Measurements from ENCODE around the gene METTL2B.
"Not testable (repeated sequence)": the region's sequence is repeated elsewhere in the genome, so short reads cannot be mapped to it uniquely, and the experiment has no call there.

Gene METTL2B

DNA sequence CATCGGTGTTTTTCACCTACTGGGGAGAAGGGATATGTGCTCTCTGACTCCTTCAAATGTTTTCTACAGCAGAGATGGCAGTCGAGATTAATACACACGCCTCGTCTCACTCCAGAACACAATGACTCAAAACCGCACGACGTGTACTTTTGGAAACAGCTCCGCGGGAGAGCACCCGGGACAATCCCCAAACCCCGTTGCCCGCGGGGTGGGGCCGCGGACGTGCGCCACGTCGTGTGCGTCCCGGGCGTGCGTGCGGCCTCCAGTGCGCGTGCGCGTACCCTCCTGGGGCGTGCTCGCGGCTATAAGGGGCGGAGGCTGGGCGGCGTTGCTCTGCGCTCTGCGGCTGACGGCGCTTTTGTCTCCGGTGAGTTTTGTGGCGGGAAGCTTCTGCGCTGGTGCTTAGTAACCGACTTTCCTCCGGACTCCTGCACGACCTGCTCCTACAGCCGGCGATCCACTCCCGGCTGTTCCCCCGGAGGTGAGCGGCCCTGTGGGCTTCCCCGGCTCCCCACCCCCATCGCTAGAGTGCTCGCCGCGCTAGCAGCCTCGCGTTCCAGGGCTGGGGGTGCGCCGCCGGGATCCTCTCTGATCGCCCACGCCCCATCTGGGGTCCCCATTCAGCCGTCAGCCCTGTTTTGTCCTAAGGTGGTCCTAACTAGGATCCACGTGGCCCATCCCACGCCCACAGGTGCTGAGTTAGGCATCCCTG, 20.8 kb upstream of the METTL2B start, which contains the start of gene HILPDA:
TSS of gene HILPDA (plus strand) at position 336 of the 712 bp plus-strand sequence. CDS start 1,391 bp downstream, outside the sequence.
- FAIRE-seq, result no peak

DNA sequence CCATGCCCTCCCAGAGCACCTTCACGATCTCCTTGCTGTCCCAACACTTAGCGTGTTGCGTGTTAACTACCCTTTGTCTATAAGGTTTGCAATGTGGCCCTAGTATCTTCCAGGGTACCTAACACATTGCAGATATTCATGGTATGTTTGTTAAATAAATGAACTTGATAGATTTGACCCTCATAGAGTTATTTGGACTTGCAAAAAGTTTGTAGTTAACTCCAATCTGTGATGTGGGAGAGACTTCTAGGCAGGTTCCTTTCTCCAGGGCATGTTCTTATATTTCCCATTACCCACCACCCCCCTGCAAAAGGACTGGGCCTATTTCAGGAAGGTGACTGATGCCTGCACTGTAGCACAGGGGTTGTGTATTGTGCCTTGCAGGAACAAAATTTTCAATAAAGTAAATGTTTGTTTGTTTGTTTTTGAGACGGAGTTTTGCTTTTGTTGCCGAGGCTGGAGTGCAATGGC, 20.3 kb upstream of the METTL2B start:
- no peak for FAIRE-seq

DNA sequence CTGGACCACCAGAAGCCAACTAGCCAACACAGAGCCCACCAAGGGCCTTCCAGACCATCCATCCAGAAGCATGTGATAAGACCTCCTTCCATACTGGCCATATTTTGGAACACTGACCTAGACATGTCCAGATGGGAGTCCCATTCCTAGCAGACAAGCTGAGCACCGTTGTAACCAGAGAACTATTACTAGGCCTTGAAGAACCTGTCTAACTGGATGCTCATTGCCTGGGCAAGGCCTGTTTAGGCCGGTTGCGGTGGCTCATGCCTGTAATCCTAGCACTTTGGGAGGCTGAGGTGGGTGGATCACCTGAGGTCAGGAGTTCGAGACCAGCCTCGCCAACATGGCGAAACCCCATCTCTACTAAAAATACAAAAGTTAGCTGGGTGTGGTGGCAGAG, 19.2 kb upstream of the METTL2B start:
- not testable (repeated sequence) for FAIRE-seq

DNA sequence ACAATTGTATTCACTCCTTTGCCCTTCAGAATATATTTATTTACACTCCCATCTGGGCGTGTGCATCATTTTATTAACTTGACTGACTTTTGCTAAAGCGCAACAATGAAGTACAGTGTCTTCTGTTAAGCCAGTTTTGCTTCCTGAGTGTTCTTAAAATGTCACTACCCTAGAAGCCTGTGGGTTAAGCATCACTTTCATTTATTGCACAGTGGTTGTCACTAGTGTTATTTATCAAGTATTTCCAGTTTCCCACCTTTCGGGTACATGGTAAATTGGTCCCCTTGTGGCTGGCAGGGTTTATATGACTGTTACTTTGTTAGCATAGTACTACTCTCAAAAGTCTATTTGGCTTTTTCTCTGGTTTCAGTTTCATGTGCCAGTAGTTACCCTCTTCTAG, 17.6 kb upstream of the METTL2B start:
- FAIRE-seq, result no peak

DNA sequence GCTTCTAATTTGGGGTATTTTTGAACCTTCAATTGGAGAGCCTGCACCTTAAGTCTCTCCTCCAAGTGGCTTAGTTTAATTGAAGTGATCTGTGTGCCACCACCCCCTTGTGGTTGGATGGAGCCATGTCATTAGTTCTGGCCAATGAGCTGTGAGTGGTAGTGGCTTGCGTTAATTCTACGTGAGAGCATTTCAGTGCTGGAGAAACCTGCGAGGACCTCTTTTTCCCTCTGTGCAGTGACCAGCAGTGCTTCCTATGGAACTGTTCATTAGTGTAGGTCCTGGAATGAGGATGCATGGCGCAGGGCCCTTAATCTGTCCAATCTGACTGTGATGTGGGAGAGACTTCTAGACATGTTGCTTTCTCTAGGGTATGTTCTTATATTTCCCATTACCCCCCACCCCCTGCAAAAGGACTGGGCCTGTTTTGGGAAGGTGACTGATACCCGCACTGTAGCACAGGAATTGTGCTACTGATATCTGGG, 17.1 kb upstream of the METTL2B start:
- FAIRE-seq, result no peak

DNA sequence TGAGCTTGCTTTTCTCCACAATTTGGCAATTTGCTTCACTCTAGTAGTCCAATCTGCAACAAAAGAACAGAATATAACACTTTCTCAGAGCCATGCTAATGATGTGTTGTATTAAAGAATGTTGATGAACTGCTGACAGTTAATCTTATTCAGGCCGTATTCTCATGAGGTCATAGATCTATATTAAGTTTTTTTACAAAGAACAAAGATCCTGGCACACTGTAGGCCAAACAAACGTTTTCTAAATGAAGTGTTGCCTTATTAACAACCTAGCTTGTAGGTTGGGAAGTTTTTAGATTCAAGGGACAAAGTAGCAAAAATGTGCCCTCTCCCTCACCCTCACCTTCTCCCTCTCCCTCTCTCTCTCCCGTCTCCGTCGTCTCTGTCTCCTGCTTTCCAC, 14.1 kb upstream of the METTL2B start:
- no peak for FAIRE-seq

DNA sequence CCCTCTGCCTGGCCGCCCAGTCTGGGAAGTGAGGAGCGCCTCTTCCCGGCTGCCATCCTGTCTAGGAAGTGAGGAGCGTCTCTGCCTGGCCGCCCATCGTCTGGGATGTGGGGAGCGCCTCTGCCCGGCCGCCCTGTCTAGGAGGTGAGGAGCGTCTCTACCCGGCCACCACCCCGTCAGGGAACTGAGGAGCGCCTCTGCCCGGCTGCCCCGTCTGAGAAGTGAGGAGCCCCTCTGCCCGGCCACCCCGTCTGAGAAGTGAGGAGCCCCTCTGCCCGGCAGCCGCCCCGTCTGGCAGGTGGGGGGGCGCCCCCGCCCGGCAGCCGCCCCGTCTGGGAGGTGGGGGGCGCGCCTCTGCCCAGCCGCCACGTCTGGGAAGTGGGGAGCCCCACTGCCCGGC, 13.2 kb upstream of the METTL2B start:
- not testable (repeated sequence) for FAIRE-seq

DNA sequence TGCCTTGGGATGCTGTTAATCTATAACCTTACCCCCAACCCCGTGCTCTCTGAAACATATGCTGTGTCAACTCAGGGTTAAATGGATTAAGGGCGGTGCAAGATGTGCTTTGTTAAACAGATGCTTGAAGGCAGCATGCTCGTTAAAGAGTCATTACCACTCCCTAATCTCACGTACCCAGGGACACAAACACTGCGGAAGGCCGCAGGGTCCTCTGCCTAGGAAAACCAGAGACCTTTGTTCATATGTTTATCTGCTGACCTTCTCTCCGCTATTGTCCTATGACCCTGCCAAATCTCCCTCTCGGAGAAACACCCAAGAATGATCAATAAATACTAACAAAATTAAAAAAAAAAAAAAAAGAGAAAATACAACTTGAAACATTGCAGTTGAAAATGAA, 12.6 kb upstream of the METTL2B start:
- FAIRE-seq, result not testable (repeated sequence)

DNA sequence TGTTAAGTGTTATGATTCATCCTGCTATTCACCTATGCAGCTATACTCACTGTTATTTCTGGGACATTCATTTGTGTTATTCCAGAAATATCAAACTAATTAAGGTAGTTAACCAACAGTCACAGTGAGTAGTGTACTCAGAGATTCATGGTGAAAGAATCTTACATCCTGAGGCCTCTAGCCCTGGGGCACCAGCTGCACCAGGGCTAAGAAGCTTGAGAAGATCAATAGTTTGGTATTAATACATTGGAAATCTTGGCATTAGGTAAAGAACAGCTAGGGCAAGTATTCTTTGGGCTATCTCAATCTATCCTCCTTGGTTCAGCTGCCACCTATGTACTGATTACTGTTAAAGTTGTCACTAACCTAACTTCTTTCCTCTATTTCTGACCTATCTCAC, 9.7 kb upstream of the METTL2B start:
- not testable (repeated sequence) for FAIRE-seq

DNA sequence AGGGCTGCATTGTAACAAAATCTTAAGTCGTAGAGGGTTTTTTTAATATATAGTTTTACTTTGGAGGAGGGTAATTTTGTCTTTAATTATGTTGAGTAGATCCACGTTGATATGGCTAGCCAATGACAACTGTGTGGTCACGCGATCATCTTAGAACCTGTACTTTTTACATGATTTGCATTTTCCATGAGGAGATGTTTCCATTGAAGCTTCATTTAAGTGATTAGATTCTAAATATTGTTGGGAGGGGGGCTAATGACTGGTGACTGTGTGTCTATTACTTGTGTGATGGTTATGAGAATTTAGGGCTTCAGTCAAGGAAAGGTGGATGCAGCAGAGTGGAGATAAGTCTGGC, 765 bp downstream of the METTL2B start:
- FAIRE-seq, result not testable (repeated sequence)

DNA sequence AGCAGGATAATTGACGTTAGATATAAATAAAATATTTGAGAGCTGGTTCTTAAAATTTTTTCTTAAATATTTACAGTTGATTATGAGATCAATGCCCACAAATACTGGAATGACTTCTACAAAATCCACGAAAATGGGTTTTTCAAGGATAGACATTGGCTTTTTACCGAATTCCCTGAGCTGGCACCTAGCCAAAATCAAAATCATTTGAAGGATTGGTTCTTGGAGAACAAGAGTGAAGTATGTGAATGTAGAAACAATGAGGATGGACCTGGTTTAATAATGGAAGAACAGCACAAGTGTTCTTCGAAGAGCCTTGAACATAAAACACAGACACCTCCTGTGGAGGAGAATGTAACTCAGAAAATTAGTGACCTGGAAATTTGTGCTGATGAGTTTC, 2.5 kb downstream of the METTL2B start:
- not testable (repeated sequence) for FAIRE-seq

DNA sequence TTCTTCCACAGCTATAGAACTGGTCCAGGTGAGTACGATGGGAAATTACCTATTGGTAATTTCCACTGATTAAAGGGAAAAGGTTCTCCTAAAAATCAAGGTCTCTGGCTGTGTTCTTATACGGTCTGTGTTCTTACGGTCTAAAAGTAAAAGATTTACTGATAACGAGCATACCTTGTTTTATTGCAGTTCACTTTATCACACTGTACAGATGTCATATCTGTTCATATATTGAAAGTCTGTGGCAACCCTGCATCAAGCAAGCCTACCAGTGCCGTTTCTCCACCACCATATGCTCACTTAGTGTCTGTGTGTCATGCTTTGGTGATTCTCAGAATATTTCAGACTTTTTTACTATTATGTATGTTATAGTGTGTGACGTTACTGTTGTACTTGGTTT, 11.6 kb downstream of the METTL2B start:
- not testable (repeated sequence) for FAIRE-seq

DNA sequence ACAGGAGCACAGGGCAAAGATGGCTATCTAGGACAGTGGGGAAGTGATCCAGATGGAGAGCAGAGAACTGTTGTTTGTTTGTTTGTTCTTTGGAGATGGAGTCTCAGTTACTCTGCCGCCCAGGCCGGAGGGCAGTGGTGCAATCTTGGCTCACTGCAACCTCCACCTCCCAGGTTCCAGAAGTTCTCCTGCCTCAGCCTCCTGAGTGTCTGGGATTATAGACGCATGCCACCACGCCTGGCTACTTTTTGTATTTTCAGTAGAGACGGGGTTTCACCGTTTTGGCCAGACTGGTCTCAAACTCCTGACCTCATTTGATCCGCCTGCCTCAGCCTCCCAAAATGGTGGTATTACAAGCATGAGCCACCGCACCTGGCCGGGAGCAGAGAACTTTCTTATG, 20.9 kb downstream of the METTL2B start:
- FAIRE-seq, result no peak

DNA sequence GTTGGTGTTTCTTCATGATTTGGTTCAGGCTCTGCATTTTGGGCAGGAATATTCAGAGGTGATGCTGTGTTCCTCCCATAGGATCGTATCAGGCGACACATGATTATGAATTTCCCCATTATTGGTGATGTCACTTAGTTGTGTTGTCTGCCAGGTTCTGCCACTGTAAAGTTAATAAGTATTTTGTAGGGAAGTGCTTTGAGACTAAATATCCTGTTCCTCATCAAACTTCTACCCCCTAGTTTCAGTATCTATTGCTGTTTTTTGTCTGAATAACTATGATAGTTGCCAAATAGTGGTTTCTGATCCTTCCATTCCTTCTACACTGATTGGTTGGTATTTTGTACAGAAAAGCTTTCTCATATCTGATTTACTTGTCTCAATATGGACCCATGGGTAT, 28.9 kb downstream of the METTL2B start:
- not testable (repeated sequence) for FAIRE-seq

DNA sequence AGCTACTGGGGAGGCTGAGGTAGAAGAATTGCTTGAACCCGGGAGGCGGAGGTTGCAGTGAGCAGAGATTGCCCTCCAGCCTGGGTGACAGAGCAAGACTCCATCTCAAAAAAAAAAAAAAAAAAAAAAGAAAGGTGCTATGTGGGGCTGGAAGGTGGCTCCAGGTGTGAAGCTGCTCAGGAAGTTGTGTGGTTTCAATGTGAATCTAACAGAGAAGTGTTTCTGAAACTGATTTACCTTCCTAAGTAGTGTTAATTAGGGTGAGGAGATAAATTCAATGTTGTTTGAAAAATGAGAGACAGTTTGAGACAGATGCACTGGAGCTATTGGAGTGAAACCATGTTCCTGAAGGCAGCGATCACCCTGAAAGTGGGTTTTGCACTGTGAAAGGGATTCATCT, 30.3 kb downstream of the METTL2B start:
- not testable (repeated sequence) for FAIRE-seq

DNA sequence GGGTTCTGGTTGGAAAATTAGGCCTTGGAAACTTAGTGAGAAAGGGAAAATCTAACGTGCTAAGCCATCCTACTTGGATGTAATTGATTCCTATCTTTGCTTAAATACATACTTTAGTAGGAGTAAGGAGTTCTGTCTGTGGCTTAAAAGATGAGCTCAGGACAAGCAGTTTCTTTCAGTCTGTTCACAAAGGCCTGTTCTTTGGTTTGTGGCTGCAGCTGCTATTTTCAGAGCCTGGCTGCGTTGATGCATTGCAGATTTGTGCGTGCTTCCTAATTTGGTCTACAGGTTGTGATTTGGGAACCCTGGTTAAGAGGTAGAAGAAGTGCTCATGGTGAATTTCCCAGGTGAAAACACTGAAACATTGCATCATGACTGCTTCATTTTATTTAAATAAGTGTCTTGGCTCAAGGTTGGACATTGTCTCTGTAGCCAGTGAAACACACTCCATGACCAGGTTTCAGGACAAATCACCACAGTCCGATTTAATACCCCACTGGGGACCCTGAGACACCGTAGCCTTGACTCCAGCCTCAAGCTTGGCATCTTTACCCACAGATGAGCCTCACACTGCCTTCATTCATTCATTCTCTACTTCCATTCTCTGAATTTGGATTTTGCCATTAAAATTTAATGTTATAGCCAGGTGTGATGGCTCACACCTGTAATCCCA, 30.9 kb downstream of the METTL2B start:
- FAIRE-seq, result not testable (repeated sequence)

DNA sequence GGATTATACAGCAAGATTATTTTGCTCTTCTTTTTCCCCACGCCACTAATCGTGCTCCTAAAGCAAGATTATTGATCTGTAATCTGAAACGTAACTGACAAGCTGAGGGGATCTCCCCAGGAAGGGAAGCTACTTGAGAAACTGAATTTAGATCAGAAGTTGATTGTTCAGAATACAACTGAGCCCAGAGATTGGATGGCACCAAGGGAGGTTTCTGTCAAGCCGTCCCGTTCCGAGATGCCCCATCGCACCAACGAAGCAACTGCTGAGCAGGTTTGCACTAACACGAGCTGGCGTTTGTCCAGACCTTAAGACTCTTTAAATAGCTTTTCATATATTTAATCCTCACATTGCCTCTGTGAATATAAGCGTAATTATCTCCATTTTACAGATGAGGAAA, 35.1 kb downstream of the METTL2B start:
- not testable (repeated sequence) for FAIRE-seq

DNA sequence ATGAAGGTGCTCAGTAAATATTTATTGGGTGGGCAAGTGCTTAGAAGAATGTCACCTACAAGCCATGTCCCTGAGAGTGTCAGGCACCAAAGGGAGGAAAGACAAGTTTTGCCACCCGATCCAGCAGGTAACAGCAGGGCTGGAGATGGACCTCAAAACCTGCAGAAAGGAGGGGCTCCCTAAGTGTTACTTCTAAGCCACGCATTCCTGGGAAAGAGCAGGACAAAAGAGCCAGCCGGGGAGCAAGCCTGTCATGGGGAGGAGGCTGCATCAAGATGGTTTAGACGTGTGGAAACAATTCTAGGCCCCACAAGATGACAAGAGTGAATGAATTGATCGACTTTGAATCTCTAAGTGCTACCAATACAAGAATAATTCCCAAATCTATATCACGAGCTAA, 38.7 kb downstream of the METTL2B start:
- FAIRE-seq, result not testable (repeated sequence)

DNA sequence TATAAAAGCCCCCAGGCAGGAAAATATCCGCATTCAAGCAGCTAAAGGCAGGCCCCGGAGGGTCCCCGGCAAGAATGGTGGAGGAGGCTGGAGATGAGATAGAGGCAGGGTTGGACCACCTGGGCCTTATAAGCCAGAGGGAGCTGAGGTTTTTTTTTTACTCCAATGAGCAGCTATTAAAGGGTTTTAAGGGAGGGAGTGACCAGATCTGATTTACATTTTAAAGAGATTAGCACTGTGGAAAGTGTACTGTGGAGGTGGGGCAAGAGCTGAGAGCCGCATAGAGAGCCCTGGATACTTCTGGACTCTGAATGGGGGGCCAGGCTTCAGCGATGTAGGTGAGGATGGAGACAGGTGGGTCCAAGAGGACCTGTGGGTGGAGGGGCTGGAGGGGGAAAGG, 40.5 kb downstream of the METTL2B start:
- not testable (repeated sequence) for FAIRE-seq

DNA sequence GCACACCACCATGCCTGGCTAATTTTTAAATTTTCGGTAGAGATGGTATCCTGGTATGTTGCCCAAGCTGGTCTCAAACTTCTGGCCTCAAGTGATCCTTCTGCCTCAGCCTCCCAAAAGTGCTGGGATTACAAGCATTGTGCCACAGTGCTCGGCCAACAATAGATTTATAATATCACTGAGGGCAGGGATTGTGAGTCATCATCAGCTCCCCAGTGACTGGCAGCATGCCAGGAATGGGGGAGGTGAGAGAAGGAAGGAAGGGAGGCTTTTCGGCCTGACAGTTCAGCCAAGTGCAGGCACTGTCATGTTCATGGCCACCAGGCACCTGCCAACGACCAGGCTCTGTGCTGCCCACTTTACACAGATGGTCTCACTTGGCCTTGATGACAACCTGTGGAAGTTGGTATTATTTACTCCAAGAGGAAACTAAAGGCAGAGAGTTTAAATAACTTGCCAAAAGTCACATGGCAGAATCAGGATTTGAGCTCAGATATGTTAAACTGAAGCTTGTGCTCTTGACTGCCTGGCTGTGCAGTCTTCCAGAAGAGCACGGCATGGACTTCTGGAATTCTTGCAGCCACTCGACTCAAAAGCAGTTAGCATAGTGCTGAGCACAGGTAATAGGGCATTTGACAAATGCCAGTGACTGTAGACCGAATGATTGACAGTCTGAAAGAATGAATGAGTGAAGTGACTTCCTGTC, 46.8 kb downstream of the METTL2B start:
- not testable (repeated sequence) for FAIRE-seq

DNA sequence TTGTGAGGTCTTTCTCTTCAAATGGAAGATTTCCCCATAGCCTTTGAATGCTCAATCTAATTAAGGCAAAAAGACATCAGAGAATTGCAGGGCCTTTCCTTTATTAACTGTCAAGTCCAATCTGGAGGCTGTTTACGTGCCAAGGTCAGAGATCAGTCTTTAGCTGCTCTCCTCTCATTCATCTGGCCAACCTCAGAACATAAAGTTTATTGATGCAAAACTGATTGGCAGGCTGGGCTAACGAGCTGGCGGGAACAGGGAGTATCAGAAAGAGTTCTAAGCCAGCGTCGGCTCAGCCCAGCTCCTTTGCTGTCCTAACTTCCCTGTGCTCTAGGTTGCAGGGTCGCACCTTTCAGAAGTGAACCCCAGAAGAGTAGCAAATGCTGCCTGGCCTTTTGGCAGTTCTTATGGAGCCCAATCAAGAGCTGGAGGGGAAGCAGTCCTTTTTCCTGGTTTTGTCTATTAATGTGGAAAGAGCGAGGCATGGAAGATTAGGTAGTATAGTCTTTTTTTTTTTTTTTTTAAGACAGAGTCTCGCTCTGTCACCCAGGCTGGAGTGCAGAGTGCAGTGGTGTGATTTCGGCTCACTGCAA, 47.5 kb downstream of the METTL2B start:
- not testable (repeated sequence) for FAIRE-seq

DNA sequence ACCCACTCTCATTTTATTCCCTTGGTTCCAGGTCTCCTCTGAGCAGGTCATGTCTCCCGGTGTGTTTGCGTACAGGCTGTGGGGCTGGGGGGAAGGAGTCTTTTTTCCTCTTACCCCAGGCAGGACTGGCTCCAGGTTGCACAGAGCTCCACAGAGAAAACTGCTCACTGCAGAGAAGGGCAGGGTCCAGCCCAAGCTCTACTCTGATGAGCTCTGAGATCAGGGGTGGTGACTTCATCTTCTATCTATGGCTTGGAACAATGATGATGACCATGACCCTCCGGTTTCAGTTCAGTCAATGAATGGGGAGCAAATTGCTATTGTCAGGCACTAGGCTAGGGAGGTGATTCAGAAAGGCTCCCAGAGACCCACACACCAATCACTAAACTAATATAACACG, 49.0 kb downstream of the METTL2B start:
- not testable (repeated sequence) for FAIRE-seq

DNA sequence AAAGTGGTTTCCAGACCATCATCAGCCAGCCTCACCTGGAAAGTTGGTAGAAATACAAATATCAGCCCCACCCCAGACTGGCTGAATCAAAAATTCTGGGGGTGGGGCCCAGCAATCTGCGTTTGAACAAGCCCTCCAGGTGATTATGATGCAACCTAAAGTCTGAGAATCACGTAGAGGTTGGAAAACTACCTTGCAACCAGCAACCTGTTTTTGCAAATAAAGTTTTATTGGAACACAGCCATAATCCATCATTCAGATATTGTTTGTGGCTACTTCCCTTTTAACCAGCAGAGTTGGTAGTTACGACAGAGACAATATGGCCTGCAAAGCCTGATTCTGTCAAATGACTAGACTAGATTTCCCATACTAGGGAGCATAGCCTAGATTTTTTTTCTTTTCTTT, 49.5 kb downstream of the METTL2B start:
- FAIRE-seq, result not testable (repeated sequence)

Measured in colon (tissue), 2 donors.